ENCODE measurements around the gene NLRP12.
"Not testable (repeated sequence)": the region's sequence is repeated elsewhere in the genome, so short reads cannot be mapped to it uniquely, and the experiment has no call there.

NLRP12 gene

DNA sequence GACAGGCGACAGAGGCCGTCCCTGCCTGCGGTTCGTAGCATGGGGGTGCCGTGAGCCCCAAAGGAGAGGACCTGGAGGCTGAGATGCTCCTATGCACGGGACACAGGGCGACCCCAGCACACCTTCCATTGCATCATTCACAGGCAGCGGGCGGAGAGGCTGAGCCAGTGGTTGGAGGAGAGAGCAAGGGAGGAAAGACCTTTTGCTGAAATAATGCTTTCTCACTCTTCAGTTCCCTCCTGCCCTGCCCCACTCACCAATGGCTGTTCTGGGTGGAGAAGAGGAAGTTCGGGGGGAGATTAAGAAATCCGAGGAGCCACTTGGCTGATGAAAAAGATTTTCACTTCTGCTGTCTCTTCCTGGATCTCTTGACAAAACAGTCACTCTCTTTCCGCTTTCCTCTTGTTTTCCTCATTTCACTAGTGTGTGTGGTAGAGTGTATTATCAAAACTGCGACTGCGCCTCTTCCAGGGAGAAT, at the start of gene NLRP12:
Gene NLRP12 (minus strand): TSS at position 181 of the 478 bp plus-strand sequence. CDS start 140 bp downstream, at position 41.
- DNase-seq, result no peak

- no peak for DNase-seq
Measured at GRCh38 chr19:53872762-53873161, 48.6 kb upstream of the NLRP12 start.

GRCh38 chr19:53871454-53871853, 47.3 kb upstream of the NLRP12 start:
- DNase-seq, result no peak

GRCh38 chr19:53870485-53870844, 46.4 kb upstream of the NLRP12 start:
- no peak for DNase-seq

GRCh38 chr19:53869805-53870484, 45.8 kb upstream of the NLRP12 start:
- DNase-seq, result not testable (repeated sequence)

GRCh38 chr19:53868892-53869804, 45.0 kb upstream of the NLRP12 start:
- peak; percentile 79 for DNase-seq

- DNase-seq, result peak; percentile 21
Measured at GRCh38 chr19:53868091-53868891, 44.2 kb upstream of the NLRP12 start.

DNA sequence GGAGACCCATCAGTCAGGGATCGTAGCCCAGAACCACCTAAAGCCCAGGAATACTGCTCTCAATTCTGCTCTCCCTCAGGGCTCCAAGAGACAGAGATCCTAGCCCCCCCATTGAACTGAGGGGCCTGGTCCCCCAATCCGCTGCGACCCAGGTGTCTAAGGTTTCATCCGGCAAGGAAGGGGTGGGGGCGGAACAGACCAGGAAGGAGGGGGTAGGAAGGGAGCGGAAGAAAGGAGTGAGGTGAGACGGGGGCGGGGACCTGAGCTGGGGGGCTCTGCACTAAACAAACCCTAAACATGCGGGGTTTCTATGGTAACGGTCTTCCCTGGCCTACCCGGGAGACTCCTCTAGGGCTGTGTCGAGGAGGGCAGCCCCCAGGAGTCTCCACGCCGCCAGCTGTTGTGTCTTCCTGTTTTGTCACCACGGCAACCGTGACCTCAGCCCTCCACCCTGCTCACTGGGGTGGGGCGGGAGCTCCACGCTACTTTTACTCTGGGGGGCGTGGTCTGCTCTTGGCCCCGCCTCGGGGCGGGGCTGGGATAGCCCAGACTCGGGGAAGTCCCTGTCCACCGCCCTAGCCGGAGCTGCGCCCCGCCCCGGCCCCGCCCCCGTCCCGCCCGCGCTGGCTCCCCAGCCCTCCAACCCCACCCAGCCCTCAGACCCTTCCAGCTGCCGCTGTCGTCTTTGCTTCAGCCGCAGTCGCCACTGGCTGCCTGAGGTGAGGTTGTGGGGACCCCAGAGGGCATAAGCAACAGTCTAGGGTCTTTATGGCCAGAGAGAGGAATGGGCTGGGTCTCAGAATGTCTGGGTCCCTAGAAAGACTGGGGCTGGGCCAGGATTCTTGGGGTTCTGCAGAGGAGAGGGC, 43.3 kb upstream of the NLRP12 start, which contains the start of gene MYADM:
Gene MYADM (plus strand): TSS at position 659 of the 866 bp plus-strand sequence. CDS start 5,647 bp downstream, outside the sequence.
- peak; percentile 92 for DNase-seq

DNA sequence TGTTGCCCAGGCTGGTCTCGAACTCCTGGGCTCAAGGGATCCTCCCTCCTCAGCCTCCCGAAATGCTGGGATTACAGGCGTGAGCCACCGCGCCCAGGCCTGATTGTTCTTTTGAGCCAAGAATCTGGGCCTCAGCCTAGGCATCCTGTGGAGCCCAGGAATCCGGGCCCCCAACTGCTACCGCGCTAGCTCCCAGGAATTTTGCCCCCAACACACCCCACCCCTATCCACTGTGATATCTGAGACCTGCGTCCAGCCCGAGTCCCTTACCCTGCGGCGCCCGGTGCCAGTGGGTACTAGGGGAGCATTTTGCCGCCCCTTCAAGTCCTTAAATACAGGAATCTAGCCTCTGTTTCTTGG, 42.7 kb upstream of the NLRP12 start:
- DNase-seq, result no peak

DNA sequence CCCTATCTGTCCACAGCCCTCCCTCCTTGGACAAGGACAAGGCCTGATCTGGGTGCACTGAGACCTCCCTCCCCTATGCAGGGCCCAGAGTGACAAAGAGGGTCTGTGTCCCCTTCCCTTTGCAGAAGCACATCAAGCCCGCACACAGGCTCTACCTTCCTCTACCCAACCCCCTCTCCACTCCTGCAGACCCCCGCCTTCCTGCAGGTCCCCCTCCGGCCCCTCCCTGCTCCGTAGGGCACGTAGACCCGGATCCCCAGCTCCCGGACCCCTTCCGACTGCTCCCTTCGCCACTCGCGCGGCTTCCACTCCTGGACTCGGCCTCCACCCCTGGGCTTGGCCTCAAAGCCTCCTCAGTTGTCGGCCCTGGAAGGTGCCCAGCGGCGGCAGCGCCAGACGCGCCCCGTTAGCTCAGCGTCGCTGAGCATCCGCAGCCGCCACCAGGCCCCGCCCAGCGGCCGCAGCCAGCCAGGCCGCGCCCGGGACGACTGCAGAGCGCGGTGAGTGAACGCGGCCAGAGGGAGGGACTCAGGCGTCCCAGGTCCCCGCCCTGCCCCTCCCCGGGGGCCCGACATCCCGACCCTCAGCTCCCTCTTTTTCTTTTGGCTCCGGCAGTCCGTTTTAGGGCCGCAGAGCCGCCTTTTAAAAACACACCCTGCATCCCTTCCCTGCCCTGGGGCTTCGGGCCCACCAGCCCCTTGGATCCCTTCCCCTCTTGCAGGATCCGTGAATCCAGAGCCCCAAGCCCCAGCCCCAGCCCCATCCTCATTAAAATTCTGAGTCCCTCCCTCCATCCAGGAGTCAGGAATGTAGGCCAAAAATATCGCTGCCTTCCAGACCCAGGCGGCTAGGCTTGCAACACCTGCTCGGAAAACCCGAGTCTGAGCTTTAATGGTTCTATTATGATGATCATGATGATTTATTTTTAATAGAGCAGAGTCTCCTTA, 42.1 kb upstream of the NLRP12 start:
- DNase-seq, result no peak

GRCh38 chr19:53865523-53865917, 41.4 kb upstream of the NLRP12 start:
- no peak for DNase-seq

DNA sequence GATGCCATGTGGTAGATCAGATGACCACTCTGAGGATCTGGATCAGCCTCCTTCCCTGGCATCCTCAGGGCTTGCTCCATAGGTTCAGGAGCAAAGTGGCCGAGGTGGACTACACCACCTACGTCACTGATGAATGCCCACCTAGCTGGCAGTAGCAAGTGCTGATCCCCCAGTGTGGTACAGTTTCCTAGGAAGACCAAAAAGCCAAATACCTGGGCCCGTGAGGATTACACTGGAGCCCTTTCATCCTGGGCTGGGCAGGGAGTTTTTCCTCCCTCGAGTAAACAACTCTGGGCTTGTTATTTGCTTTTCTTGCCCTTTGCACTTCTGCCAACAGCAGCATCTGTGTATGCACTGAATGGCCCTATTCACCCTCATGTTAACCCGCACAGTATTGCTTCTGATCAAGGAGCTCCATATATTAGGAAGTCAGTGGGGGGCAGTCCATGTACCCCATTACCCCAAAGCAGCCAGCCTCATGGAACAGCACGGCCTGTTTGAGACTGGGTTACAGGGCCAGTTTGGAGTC, 40.3 kb upstream of the NLRP12 start:
- DNase-seq, result peak; percentile 56

DNA sequence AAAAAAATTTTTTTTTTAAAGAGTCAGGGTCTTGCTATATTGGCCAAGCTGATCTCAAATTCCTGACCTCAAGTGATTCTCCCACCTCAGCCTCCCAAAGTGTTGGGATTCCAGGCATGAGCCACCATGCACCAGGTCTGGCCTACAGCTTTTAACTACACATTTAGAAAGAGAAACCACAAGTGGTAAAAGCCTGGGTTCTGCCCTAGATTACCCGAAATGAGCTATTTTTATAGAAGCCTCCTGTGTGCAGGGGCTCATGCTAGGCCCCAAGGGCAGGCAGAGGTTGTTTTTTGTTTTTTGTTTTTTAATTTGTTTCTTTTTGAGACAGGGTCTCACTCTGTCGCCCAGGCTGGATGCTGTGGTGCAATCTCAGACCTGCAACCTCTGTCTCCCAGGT, 29.6 kb upstream of the NLRP12 start:
- no peak for DNase-seq

DNA sequence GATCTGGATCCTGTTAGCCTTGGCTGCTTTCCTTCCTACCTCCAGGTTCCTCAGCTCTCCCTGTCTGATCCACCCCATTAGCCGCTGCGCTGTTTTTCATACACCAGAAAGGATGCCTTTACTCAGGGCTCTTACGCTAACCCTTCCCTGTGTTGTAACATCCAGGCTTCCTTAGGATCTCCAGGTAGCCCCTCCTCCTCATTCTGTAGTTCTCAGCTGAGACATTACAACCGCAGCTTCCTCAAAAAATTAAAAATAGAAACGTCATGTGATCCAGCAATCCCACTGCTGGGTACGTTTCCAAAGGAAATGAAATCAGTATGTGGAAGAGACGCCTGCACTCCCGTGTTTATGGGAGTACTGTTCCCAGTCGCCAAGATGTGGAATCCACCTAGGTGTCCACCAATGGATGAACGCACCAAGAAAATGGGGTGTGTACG, 25.1 kb upstream of the NLRP12 start:
- DNase-seq, result no peak

DNA sequence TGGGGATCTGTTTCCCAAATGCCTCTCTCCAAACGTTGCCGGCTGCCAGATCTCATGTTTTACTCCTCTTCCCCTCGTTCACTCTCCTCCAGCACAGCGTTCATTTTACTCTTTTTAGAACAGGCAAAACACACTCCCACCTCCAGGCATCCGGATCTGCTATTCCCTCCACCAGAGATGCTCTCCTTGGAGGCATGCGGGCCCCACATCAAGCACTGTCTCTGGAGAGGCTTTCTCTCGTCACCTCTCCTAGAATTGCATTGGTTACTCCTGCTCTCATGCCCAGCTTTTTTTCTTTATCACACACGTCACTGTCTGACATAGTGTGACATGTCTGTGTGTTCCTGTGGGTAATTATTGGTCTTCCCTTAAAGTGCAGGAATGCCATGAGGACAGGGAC, 23.4 kb upstream of the NLRP12 start:
- no peak for DNase-seq

- no peak for DNase-seq
Measured at GRCh38 chr19:53844849-53845246, 20.7 kb upstream of the NLRP12 start.

DNA sequence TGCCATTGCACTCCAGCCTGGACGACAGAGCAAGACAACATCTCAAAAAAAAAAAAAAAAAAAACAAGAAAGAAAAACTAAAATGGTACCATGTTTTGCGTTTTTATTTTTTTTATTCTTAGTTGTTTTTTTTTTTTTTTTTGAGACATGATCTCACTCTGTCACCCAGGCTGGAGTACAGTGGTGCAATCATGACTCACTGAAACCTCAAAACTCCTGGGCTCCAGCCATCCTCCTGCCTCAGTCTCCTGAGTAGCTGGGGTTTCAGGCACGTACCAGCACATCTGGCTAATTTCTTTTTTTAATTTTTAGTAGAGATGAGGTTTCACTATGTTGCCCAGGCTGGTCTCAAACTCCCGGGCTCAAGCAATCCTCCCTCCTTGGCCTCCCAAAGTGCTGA, 16.8 kb upstream of the NLRP12 start:
- DNase-seq, result not testable (repeated sequence)

- DNase-seq, result not testable (repeated sequence)
Measured at GRCh38 chr19:53840241-53840640, 16.1 kb upstream of the NLRP12 start.

- DNase-seq, result not testable (repeated sequence)
Measured at GRCh38 chr19:53838446-53838845, 14.3 kb upstream of the NLRP12 start.

DNA sequence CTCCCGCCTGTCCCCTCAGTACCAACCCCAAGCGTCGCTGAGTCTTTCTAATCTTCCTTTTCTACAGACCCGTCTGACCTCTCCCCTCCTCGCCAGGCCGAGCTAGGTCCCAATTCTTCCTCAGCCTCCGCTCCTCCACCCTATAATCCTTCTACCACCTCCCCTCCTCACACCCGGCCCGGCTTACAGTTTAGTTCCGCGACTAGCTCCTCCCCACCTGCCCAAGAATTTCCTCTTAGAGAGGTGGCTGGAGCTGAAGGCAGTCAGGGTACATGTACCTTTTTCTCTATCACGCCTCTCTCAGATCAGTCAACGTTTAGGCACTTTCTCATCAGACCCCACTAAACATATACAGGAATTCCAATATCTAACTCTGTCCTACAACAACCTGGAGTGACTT, 8.7 kb upstream of the NLRP12 start:
- DNase-seq, result not testable (repeated sequence)

- no peak for DNase-seq
Measured at GRCh38 chr19:53828531-53828930, 4.4 kb upstream of the NLRP12 start.

Measured in NCI-H2029 (cell line).